H9 (cell line): Measurements from ENCODE around the gene ETFB. TPM values are rescaled to one million over a fixed set of nuclear protein-coding genes. Genes with fewer than 3 reads are reported as not detected.

Experiments used
- DNase-seq: peaks from one replicate; pipeline ENCODE4 v3.0.0-alpha.2; 2017
- H2AFZ ChIP-seq: one replicate; pipeline ENCODE4 v1.6.1; 2013; ENCODE audit warnings: mild to moderate bottlenecking, low read length, control low read depth, moderate library complexity
- H2AK5ac ChIP-seq: 2 replicates; pipeline ENCODE4 v1.6.1; 2013; ENCODE audit warnings: low read length, control low read depth, mixed read lengths; ENCODE audit not compliant: insufficient read length
- H2BK120ac ChIP-seq: one replicate; pipeline ENCODE4 v1.6.1; 2013; ENCODE audit warnings: low read depth, mild to moderate bottlenecking, low read length, control low read depth, inconsistent platforms; ENCODE audit not compliant: poor library complexity, severe bottlenecking
- H2BK12ac ChIP-seq: 2 replicates; pipeline ENCODE4 v1.6.1; 2013; ENCODE audit warnings: low read length, control low read depth, mixed read lengths, low read depth; ENCODE audit not compliant: insufficient read length
- H2BK15ac ChIP-seq: 2 replicates; pipeline ENCODE4 v1.6.1; 2013; ENCODE audit warnings: low read depth, low read length, control low read depth
- H2BK20ac ChIP-seq: one replicate; pipeline ENCODE4 v1.6.1; 2013; ENCODE audit warnings: low read depth, mild to moderate bottlenecking, low read length, control low read depth, inconsistent platforms; ENCODE audit not compliant: poor library complexity, severe bottlenecking
- H2BK5ac ChIP-seq: 2 replicates; pipeline ENCODE4 v1.6.1; 2013; ENCODE audit warnings: low read length, control low read depth, mixed read lengths; ENCODE audit not compliant: insufficient read length
- H3K14ac ChIP-seq: 2 replicates; pipeline ENCODE4 v1.6.1; 2013; ENCODE audit warnings: low read length, control low read depth; ENCODE audit not compliant: insufficient read depth
- H3K18ac ChIP-seq: 2 replicates; pipeline ENCODE4 v1.6.1; 2013; ENCODE audit warnings: low read depth, mild to moderate bottlenecking, mixed read lengths, low read length, control low read depth; ENCODE audit not compliant: insufficient read length
- H3K23ac ChIP-seq: 2 replicates; pipeline ENCODE4 v1.6.1; 2013; ENCODE audit warnings: low read length, control low read depth, mixed read lengths, low read depth; ENCODE audit not compliant: insufficient read length
- H3K23me2 ChIP-seq: 2 replicates; pipeline ENCODE4 v1.6.1; 2013; ENCODE audit warnings: low read depth, mild to moderate bottlenecking, mixed read lengths, low read length, control low read depth; ENCODE audit not compliant: insufficient read length, poor library complexity, severe bottlenecking
- H3K27ac ChIP-seq: 2 replicates; pipeline ENCODE4 v1.5.1; 2013; ENCODE audit warnings: low read length, control low read depth, mixed read lengths, low read depth; ENCODE audit not compliant: insufficient read length
- H3K27me3 ChIP-seq: 2 replicates; pipeline ENCODE4 v1.6.1; 2013; ENCODE audit warnings: low read length, control low read depth, inconsistent platforms; ENCODE audit not compliant: insufficient read depth
- H3K4ac ChIP-seq: 2 replicates; pipeline ENCODE4 v1.6.1; 2013; ENCODE audit warnings: low read depth, mild to moderate bottlenecking, control low read depth, inconsistent platforms, low read length, moderate library complexity
- H3K4me1 ChIP-seq: 2 replicates; pipeline ENCODE4 v1.6.1; 2013; ENCODE audit warnings: low read length, control low read depth, inconsistent platforms; ENCODE audit not compliant: insufficient read depth
- H3K4me2 ChIP-seq: 2 replicates; pipeline ENCODE4 v1.6.1; 2013; ENCODE audit warnings: low read length, control low read depth, mixed read lengths; ENCODE audit not compliant: insufficient read length, insufficient read depth
- H3K56ac ChIP-seq: 2 replicates; pipeline ENCODE4 v1.6.1; 2013; ENCODE audit warnings: low read depth, mild to moderate bottlenecking, mixed read lengths, low read length, control low read depth; ENCODE audit not compliant: insufficient read length
- H3K79me1 ChIP-seq: 2 replicates; pipeline ENCODE4 v1.6.1; 2013; ENCODE audit warnings: low read depth, mild to moderate bottlenecking, moderate library complexity, low read length, control low read depth, inconsistent platforms; ENCODE audit not compliant: insufficient read depth, poor library complexity, severe bottlenecking
- H3K79me2 ChIP-seq: 2 replicates; pipeline ENCODE4 v1.6.1; 2013; ENCODE audit warnings: low read length, control low read depth, inconsistent platforms; ENCODE audit not compliant: insufficient read depth
- H3K9ac ChIP-seq: 2 replicates; pipeline ENCODE4 v1.6.1; 2013; ENCODE audit warnings: low read length, control low read depth, mixed read lengths; ENCODE audit not compliant: insufficient read length; ENCODE audit errors: extremely low read depth
- H3K9me3 ChIP-seq: one replicate; pipeline ENCODE4 v1.6.1; 2013; ENCODE audit warnings: low read depth, low read length, inconsistent platforms; ENCODE audit not compliant: control insufficient read depth
- H3T11ph ChIP-seq: one replicate; pipeline ENCODE4 v1.6.1; 2013; ENCODE audit warnings: mild to moderate bottlenecking, low read length, control low read depth, inconsistent platforms
- H4K20me1 ChIP-seq: one replicate; pipeline ENCODE4 v1.6.1; 2013; ENCODE audit not compliant: control insufficient read depth, insufficient read length, insufficient read depth
- H4K5ac ChIP-seq: 2 replicates; pipeline ENCODE4 v1.6.1; 2013; ENCODE audit warnings: low read depth, mild to moderate bottlenecking, mixed read lengths, low read length, control low read depth; ENCODE audit not compliant: insufficient read length
- H4K8ac ChIP-seq: replicated peaks from 2 replicates; pipeline ENCODE4 v1.6.1; 2013; ENCODE audit warnings: low read length, control low read depth, mixed read lengths, low read depth; ENCODE audit not compliant: insufficient read length
- H4K91ac ChIP-seq: 2 replicates; pipeline ENCODE4 v1.6.1; 2013; ENCODE audit warnings: low read depth, mild to moderate bottlenecking, moderate library complexity, mixed read lengths, low read length, control low read depth; ENCODE audit not compliant: insufficient read length
- H3K27ac Mint-ChIP-seq, 3 experiments: 2 replicates in 2 of 3; 3 replicates in 1 of 3; pipeline ENCODE4 v1.8.0; 2020 to 2021; ENCODE audit warnings: mixed read lengths in 3 of 3, mild to moderate bottlenecking in 1 of 3, moderate library complexity in 1 of 3
- H3K27me3 Mint-ChIP-seq: 2 replicates; pipeline ENCODE4 v1.8.0; 2021; ENCODE audit warnings: low read depth, mild to moderate bottlenecking, moderate library complexity, mixed read lengths
- H3K36me3 Mint-ChIP-seq, 3 experiments: 2 replicates in 2 of 3; 3 replicates in 1 of 3; pipeline ENCODE4 v1.8.0; 2020 to 2021; ENCODE audit warnings: low read depth in 3 of 3, mixed read lengths in 3 of 3; ENCODE audit not compliant: insufficient read depth in 1 of 3
- H3K4me1 Mint-ChIP-seq, 2 experiments: 2 replicates each; pipeline ENCODE4 v1.8.0; 2020; ENCODE audit warnings: mixed read lengths in 2 of 2
- H3K4me3 Mint-ChIP-seq, 2 experiments: 2 replicates in 1 of 2; 3 replicates in 1 of 2; pipeline ENCODE4 v1.8.0; 2020 to 2021; ENCODE audit warnings: mild to moderate bottlenecking in 2 of 2, mixed read lengths in 2 of 2, moderate library complexity in 1 of 2
- H3K9me3 Mint-ChIP-seq, 2 experiments: 2 replicates in 1 of 2; 3 replicates in 1 of 2; pipeline ENCODE4 v1.8.0; 2020; ENCODE audit warnings: mild to moderate bottlenecking in 2 of 2, mixed read lengths in 2 of 2, moderate library complexity in 1 of 2
- CTCF ChIP-seq: fragments of 200-600 bp; sonication (generic); conservative IDR thresholded peaks from 3 replicates; pipeline ENCODE4 v1.8.0; 2021; ENCODE audit warnings: antibody characterized with exemption, mild to moderate bottlenecking
- WGBS: extraction: QIAGEN DNeasy Blood & Tissue Kit; methylation state at CpG from one replicate; pipeline ENCODE4 v1.1.7; 2013; ENCODE audit warnings: missing lambda C conversion rate, low lambda C conversion rate, mixed read lengths; ENCODE audit not compliant: insufficient read length; ENCODE audit errors: extremely low coverage; 5-methylcytosine and 5-hydroxymethylcytosine counted together
- total RNA-seq: library from RNA; stranded (reverse); gene quantifications from 2 replicates; pipeline ENCODE4 v1.2.1, GENCODE V29; 2021

ETFB gene
- total RNA-seq, 1 experiment from 2014 or later: 49.4 TPM

GRCh38 chr19:51339313-51339686 is 26.9 kb downstream of the ETFB start:
- Histone ChIP-seq H3K9me3 (no peaks in the 10 kb centered on the region), H2BK12ac (no peak overlapping the region), H2BK20ac (no peak overlapping the region), H2BK15ac (no peak overlapping the region), H3T11ph (no peak overlapping the region), H4K5ac (no peak overlapping the region), H3K14ac (no peak overlapping the region), H2AK5ac (no peak overlapping the region), H3K23ac (no peak overlapping the region), H3K23me2 (peaks cover 6% of the 10 kb centered on the region), H2BK120ac (no peak overlapping the region), H2BK5ac (no peak overlapping the region), H4K91ac (no peak overlapping the region), H3K18ac (no peak overlapping the region), H3K27ac (no peak overlapping the region), H2AFZ (peak overlapping the region; percentile 76), H3K79me2 (no peaks in the 10 kb centered on the region), H3K27me3 (no peaks in the 10 kb centered on the region), H4K20me1 (no peaks in the 10 kb centered on the region), H3K4ac (no peak overlapping the region), H3K4me1 (peaks cover 14% of the 10 kb centered on the region), H3K79me1 (no peaks in the 10 kb centered on the region), H3K9ac (no peak overlapping the region), H3K4me2 (peak overlapping the region; percentile 81), H3K56ac (no peak overlapping the region), H4K8ac (no peak overlapping the region)
- Mint-ChIP-seq H3K27ac (peak overlapping the region; percentile 87 to 98 (median 97); a peak in 6 of 7 replicates), H3K4me3 (peak overlapping the region; percentile 77 to 89), H3K36me3 (peaks cover 5 to 11% (median 9%) of the 10 kb centered on the region in 3 experiments; a peak in 6 of 7 replicates), H3K4me1 (peaks cover 23 to 29% of the 10 kb centered on the region in 2 experiments), H3K9me3 (no peaks in the 10 kb centered on the region; a peak in 1 of 5 replicates), H3K27me3 (peaks cover 19% of the 10 kb centered on the region)
- TF ChIP-seq CTCF: no peak
- DNase-seq: peak; percentile 87
- WGBS: no CpG with 5 or more reads among the region's 10 CpGs
